Epithelial cell of proximal tubule (primary cell): ENCODE measurements around the gene SOX13. TPM values are rescaled to one million over a fixed set of nuclear protein-coding genes. Genes with fewer than 3 reads are reported as not detected.

Experiments
- DNase-seq: peaks from one replicate; pipeline ENCODE4 v3.0.0-alpha.2; 2011; ENCODE audit warnings: low read depth
- H3K4me3 ChIP-seq: 2 replicates; pipeline ENCODE4 v1.5.1; 2011; ENCODE audit warnings: low read depth, mild to moderate bottlenecking, low read length
- total RNA-seq: library from RNA; depleted of rRNA; stranded (reverse); fragments of >200 nt; gene quantifications from 2 replicates; pipeline ENCODE4 v1.2.3, GENCODE V29; 2015
- TF ChIP-seq, protein P1 (sequence below): conservative IDR thresholded peaks from 2 replicates; pipeline ENCODE4 v1.5.1; 2012; ENCODE audit warnings: low read depth, mild to moderate bottlenecking, low read length

The SOX13 gene
- total RNA-seq, 1 donor from 2014 or later, result 16.2 TPM

DNA sequence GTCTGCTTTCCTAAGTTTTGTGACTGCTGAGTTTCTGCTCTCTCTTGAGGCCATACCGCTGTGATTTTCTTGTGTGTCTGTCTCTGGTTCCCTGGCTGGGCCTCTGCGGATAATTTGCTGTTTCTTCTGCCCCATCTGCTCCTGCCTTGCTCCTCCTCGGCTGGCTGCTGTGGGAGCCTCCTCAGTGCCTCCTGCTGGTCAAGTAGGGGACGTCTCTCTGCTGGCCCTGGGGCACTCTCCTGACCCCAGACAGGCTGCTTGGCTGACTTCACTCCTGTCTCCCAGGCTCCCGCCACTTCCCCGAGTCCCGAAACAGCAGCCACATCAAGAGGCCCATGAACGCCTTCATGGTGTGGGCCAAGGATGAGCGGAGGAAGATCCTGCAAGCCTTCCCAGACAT, 50.5 kb downstream of the SOX13 start:
- DNase-seq, result no peak
- TF ChIP-seq, protein P1, sequence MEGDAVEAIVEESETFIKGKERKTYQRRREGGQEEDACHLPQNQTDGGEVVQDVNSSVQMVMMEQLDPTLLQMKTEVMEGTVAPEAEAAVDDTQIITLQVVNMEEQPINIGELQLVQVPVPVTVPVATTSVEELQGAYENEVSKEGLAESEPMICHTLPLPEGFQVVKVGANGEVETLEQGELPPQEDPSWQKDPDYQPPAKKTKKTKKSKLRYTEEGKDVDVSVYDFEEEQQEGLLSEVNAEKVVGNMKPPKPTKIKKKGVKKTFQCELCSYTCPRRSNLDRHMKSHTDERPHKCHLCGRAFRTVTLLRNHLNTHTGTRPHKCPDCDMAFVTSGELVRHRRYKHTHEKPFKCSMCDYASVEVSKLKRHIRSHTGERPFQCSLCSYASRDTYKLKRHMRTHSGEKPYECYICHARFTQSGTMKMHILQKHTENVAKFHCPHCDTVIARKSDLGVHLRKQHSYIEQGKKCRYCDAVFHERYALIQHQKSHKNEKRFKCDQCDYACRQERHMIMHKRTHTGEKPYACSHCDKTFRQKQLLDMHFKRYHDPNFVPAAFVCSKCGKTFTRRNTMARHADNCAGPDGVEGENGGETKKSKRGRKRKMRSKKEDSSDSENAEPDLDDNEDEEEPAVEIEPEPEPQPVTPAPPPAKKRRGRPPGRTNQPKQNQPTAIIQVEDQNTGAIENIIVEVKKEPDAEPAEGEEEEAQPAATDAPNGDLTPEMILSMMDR, result peak; percentile 66
- H3K4me3 ChIP-seq, result no peak overlapping the region

DNA sequence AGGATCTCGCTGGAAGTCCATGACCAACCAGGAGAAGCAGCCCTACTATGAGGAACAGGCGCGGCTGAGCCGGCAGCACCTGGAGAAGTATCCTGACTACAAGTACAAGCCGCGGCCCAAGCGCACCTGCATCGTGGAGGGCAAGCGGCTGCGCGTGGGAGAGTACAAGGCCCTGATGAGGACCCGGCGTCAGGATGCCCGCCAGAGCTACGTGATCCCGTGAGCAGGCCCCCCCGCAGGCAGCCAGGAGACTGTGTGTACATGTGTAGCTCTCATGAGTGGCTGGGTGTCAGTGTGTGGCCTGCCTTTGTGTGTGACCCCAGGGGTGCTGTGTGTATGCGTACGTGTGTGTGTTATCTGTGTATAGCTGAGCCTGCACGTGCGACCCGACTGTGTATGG, 51.7 kb downstream of the SOX13 start:
- H3K4me3 ChIP-seq, result no peak overlapping the region
- DNase-seq, result no peak
- TF ChIP-seq, protein P1, result no peak

DNA sequence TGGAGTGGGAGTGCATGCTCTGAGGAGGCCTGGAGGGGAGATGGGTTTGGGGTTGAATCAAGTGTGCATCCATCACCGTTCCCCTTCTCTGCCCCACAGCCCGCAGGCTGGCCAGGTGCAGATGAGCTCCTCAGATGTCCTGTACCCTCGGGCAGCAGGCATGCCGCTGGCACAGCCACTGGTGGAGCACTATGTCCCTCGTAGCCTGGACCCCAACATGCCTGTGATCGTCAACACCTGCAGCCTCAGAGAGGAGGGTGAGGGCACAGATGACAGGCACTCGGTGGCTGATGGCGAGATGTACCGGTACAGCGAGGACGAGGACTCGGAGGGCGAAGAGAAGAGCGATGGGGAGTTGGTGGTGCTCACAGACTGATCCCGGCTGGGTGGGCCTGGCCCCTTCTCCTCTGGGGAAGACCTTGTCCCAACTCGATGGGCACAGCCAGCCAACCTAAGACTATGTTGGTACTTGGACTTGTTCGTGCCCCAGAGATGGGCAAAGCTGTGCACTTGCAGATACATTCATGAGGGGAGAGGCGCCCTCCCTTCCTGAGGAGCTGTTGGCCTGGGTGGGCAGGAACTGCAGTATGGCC, 52.9 kb downstream of the SOX13 start:
- DNase-seq, result no peak
- TF ChIP-seq, protein P1, result no peak
- no peak overlapping the region for H3K4me3 ChIP-seq

DNA sequence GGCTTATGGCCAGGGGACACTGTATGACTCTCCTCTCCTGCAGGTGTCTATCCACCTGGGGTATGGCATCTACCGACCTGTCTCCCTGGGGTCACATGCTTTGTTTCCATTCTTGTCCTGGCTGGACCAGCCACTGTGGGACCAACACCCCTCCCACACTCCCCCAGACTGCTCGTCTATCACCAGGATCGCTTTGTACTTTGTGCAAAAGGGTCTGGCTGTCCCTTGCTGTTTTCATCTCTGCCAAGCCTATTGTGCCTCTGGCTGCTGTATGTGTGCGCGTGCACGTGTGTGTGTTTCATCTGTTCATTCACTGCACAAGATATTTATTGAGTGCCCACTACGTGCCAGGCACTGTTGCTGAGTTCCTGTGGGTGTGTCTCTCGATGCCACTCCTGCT, 53.5 kb downstream of the SOX13 start:
- no peak overlapping the region for H3K4me3 ChIP-seq
- no peak for DNase-seq
- TF ChIP-seq, protein P1, result no peak

DNA sequence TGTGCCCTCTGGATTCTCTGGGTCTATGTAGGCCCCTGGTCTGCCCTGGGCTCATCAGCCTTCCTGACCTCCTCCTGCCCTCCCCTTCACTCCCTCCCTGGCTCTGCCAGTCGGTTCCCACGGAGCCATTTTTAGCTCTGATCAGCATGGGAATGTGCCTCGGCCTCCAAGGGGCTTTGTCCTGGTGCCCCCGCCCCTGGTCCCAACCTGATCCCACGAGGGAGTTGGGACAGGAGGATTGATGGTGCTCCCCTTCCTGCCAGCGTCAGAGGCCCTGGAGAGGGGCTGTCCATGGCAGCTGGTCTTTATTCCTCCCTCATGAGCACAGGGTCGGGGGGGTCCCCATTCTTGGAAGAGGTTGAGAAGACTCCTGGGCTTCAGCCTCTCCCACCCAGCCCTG, 54.0 kb downstream of the SOX13 start:
- no peak for DNase-seq
- TF ChIP-seq, protein P1, result no peak
- H3K4me3 ChIP-seq, result no peak overlapping the region

DNA sequence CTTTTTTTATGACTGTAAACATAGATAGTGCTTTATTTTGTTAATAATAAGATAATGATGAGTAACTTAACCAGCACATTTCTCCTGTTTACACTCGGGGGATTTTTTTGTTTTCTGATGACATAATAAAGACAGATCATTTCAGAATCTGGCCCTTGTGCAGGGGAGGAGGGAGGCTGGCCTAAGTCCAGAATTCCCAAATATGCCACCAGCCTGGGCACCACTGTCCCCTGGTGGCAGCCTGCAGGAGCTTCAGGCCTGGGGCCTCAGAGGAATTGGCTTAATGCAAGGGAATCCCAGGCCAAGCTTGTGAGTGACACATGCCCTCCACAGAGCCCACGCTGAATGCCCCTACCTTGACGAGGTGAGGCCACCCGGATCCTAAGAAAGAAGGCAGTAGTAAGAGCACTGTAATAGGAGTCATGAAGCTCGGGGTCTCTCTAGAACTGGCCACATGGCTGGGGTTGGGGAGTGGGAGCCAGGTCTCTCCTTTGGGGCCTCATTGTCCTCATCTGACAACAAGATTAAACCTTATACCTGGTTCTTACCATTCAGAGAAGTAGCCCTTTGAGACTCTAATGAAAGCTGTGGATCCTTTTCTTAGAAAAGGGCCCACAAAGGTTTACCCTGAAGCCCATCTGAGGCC, 54.8 kb downstream of the SOX13 start:
- DNase-seq, result no peak
- TF ChIP-seq, protein P1, result peak; percentile 98
- no peak overlapping the region for H3K4me3 ChIP-seq

DNA sequence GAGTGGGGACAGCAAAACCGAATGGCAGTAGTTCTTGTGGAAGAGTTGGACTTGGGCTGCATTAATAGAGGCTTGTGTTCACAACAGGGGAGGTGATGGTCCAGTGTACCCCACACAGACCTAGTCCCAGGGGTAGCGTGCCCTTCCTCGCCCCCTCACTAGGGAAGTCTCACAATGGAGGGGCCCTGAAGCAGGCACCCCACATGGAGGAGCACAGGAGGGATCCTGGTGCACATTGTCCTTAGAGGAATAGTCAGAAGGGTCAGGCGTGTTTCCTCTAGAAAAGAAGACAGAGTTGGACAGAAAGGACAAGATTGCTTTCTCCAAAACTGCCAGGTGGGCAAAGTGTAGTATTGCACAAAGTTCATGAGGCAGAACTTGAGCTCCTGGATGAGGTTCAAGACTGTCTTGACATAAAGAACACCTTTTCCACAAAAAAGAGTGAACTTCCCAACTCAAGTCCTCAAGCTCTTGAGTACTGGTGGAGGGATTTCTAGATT, 55.6 kb downstream of the SOX13 start:
- no peak overlapping the region for H3K4me3 ChIP-seq
- no peak for DNase-seq
- TF ChIP-seq, protein P1, result no peak
